ENCODE results near the gene MAP7D2. TPM values are rescaled to one million over a fixed set of nuclear protein-coding genes. Genes with fewer than 3 reads are reported as not detected.

The MAP7D2 gene
- polyA plus RNA-seq, 1 experiment, result 0.27 TPM

GRCh38 chrX:20101934-20102581, 14.6 kb downstream of the MAP7D2 start:
- ChIA-PET CTCF (no interaction called here), POLR2A (no interaction called here)
- DNase-seq (ENCODE audit: low read depth, low spot score), result no peak

GRCh38 chrX:20091499-20091898, 25.2 kb downstream of the MAP7D2 start:
- Histone ChIP-seq H3K9me3 (ENCODE audit: control insufficient read depth, insufficient read depth, low read length) (no peaks in the 10 kb centered on the region), H3K27ac (ENCODE audit: low read depth, low read length) (no peak overlapping the region), H3K4me3 (ENCODE audit: low read depth, low read length) (no peak overlapping the region), H3K27me3 (ENCODE audit: control insufficient read depth, insufficient read depth, low read length) (no peaks in the 10 kb centered on the region)
- POLR2A ChIA-PET, result interaction anchor here (0.7 kb wide), 1 partner anchor 103 kb away, joined by 3 read pairs; no protein-coding TSS in a partner anchor
- no peak for DNase-seq (ENCODE audit: low read depth, low spot score)
- CTCF ChIA-PET, result no interaction called here
- no peak for TF ChIP-seq CTCF (IDR thresholded peaks at IDR 0.05; ENCODE audit: low read depth, low read length)

More at GRCh38 chrX:20101934-20102581, 14.6 kb downstream of the MAP7D2 start:
- Histone ChIP-seq H3K27me3 (ENCODE audit: control insufficient read depth, insufficient read depth, low read length) (peaks cover 2% of the 10 kb centered on the region), H3K4me3 (ENCODE audit: low read depth, low read length) (no peak overlapping the region), H3K27ac (ENCODE audit: low read depth, low read length) (no peak overlapping the region), H3K9me3 (ENCODE audit: control insufficient read depth, insufficient read depth, low read length) (no peaks in the 10 kb centered on the region)
- TF ChIP-seq CTCF (IDR thresholded peaks at IDR 0.05; ENCODE audit: low read depth, low read length), result no peak

- no peaks in the 10 kb centered on the region for H3K9me3 ChIP-seq (ENCODE audit: control insufficient read depth, insufficient read depth, low read length)
- TF ChIP-seq CTCF (IDR thresholded peaks at IDR 0.05; ENCODE audit: low read depth, low read length), result no peak
- H3K4me3 ChIP-seq (ENCODE audit: low read depth, low read length), result no peak overlapping the region
- ChIA-PET POLR2A (interaction anchor here (0.7 kb wide), 1 partner anchor 363 kb away, joined by 5 read pairs; no protein-coding TSS in a partner anchor), CTCF (no interaction called here)
- DNase-seq (ENCODE audit: low read depth, low spot score), result no peak
- no peaks in the 10 kb centered on the region for H3K27me3 ChIP-seq (ENCODE audit: control insufficient read depth, insufficient read depth, low read length)
- H3K27ac ChIP-seq (ENCODE audit: low read depth, low read length), result no peak overlapping the region
Observed at GRCh38 chrX:20089845-20090244, 26.9 kb downstream of the MAP7D2 start.

GRCh38 chrX:20080277-20080676, 36.4 kb downstream of the MAP7D2 start:
- Histone ChIP-seq H3K27me3 (ENCODE audit: control insufficient read depth, insufficient read depth, low read length) (no peaks in the 10 kb centered on the region), H3K4me3 (ENCODE audit: low read depth, low read length) (no peak overlapping the region), H3K9me3 (ENCODE audit: control insufficient read depth, insufficient read depth, low read length) (no peaks in the 10 kb centered on the region), H3K27ac (ENCODE audit: low read depth, low read length) (no peak overlapping the region)
- no peak for DNase-seq (ENCODE audit: low read depth, low spot score)
- ChIA-PET CTCF (no interaction called here), POLR2A (no interaction called here)
- no peak for TF ChIP-seq CTCF (IDR thresholded peaks at IDR 0.05; ENCODE audit: low read depth, low read length)

GRCh38 chrX:20071511-20072079, 45.1 kb downstream of the MAP7D2 start:
- H3K9me3 ChIP-seq (ENCODE audit: control insufficient read depth, insufficient read depth, low read length), result no peaks in the 10 kb centered on the region
- no peak overlapping the region for H3K27ac ChIP-seq (ENCODE audit: low read depth, low read length)
- no peak for TF ChIP-seq CTCF (IDR thresholded peaks at IDR 0.05; ENCODE audit: low read depth, low read length)
- H3K4me3 ChIP-seq (ENCODE audit: low read depth, low read length), result no peak overlapping the region
- no peaks in the 10 kb centered on the region for H3K27me3 ChIP-seq (ENCODE audit: control insufficient read depth, insufficient read depth, low read length)
- CTCF ChIA-PET, result no interaction called here
- no peak for DNase-seq (ENCODE audit: low read depth, low spot score)
- POLR2A ChIA-PET, result no interaction called here

All from AG04450 (cell line).